Adrenal gland (tissue), 12 donors: ENCODE data around the gene NR2F1-AS1. TPM values are rescaled to one million over a fixed set of nuclear protein-coding genes. Genes with fewer than 3 reads are reported as not detected.
A peak's percentile ranks its signal among the peaks of the same experiment; 100 is the strongest.

Experiments used
- DNase-seq, 7 donors: peaks; one replicate each; pipeline ENCODE4 v3.0.0-alpha.2; 2019 to 2020
- H3K27ac ChIP-seq, 5 donors: fragments of 200-600 bp; sonication (generic) in 4 of 5; 1 replicate in 3 of 5; 2 replicates in 2 of 5; pipeline versions ENCODE4 v1.5.1 to v1.8.0; 2016 to 2020; ENCODE audit warnings: mild to moderate bottlenecking in 1 of 5
- H3K27me3 ChIP-seq: fragments of 200-600 bp; 2 replicates; pipeline ENCODE4 v1.8.0; 2021
- H3K36me3 ChIP-seq, 2 donors: fragments of 200-600 bp; replicated peaks in 1 of 2; 1 replicate in 1 of 2; 2 replicates in 1 of 2; pipeline versions ENCODE4 v1.5.1 to v1.8.0; 2018 to 2022
- H3K4me1 ChIP-seq, 2 donors: fragments of 200-600 bp; replicated peaks in 1 of 2; 1 replicate in 1 of 2; 2 replicates in 1 of 2; pipeline versions ENCODE4 v1.5.1 to v1.8.0; 2018 to 2021
- H3K4me3 ChIP-seq, 4 donors: fragments of 200-600 bp; sonication (generic) in 3 of 4; one replicate each; pipeline ENCODE4 v1.5.1; 2016 to 2018
- H3K9me3 ChIP-seq, 3 donors: fragments of 200-600 bp; sonication (generic) in 1 of 3; replicated peaks in 1 of 3; 1 replicate in 2 of 3; 2 replicates in 1 of 3; pipeline versions ENCODE4 v1.5.1 to v1.8.0; 2016 to 2021
- POLR2A ChIP-seq, 2 donors: fragments of 450-650 bp; IDR thresholded peaks; one replicate each; pipeline ENCODE4 v1.6.1; 2017; ENCODE audit warnings: antibody characterized with exemption in 2 of 2, mild to moderate bottlenecking in 2 of 2, moderate library complexity in 1 of 2
- WGBS, 4 donors: extraction: QIAGEN DNeasy Blood & Tissue Kit in 2 of 4; methylation state at CpG; one replicate each; pipeline versions ENCODE4 v1.1.5 to v1.1.7; 2013 to 2017; 5-methylcytosine and 5-hydroxymethylcytosine counted together
- intact Hi-C, 2 donors: fragments of 100-400 bp; cut with DNase I; formaldehyde crosslinking; loops; one replicate each; pipeline versions ENCODE4 v1.14.1 to v1.15.0; 2022 to 2023
- polyA plus RNA-seq, 3 donors: library from polyadenylated mRNA; stranded (reverse); fragments of 200-250 nt in 2 of 3; fragments of 350-450 nt in 1 of 3; fragmentation: Illumina TruSeq in 1 of 3; extraction: RNeasy Lipid Tissue Mini Kit (QIAGEN cat#74804) in 1 of 3; gene quantifications; one replicate each; pipeline ENCODE4 v1.2.3, GENCODE V29; 2013 to 2014
- total RNA-seq, 9 donors: library from RNA; depleted of rRNA in 4 of 9; stranded (reverse); fragments of >200 nt in 4 of 9; fragments of 120-200 nt in 1 of 9; fragmentation: NEBNext Ultra II Directional in 1 of 9; extraction: Animal tissue kit (Norgen Biotek cat#: 25700) in 1 of 9; gene quantifications; one replicate each; pipeline versions ENCODE4 v1.1.0 to v1.2.4, GENCODE V29; 2013 to 2023
- TF ChIP-seq, protein P1 (sequence below), 6 experiments: fragments of 450-650 bp in 4 of 6; fragments of 200-600 bp in 2 of 6; sonication (generic) in 1 of 6; IDR thresholded peaks; 1 replicate in 5 of 6; 2 replicates in 1 of 6; pipeline versions ENCODE4 v1.5.1 to v1.8.0; 2016 to 2021; ENCODE audit warnings: antibody characterized with exemption in 6 of 6, mild to moderate bottlenecking in 2 of 6, moderate library complexity in 1 of 6
- donor health status: healthy with polysubstance abuse.
- donor health status: Bipolar disorder and iron deficiency.
- donor health status: DM: yes; HTN: yes; CAD: no.
- donor health status: DM: no; HTN: no; CAD: no.
- donor health status: DM: no; HTN: no; CAD: no.
- donor health status: DM: yes; HTN: yes; CAD: no.

Gene NR2F1-AS1
- total and polyA plus RNA-seq, 12 donors = 13.2 to 107 (median 29.1) TPM

DNA sequence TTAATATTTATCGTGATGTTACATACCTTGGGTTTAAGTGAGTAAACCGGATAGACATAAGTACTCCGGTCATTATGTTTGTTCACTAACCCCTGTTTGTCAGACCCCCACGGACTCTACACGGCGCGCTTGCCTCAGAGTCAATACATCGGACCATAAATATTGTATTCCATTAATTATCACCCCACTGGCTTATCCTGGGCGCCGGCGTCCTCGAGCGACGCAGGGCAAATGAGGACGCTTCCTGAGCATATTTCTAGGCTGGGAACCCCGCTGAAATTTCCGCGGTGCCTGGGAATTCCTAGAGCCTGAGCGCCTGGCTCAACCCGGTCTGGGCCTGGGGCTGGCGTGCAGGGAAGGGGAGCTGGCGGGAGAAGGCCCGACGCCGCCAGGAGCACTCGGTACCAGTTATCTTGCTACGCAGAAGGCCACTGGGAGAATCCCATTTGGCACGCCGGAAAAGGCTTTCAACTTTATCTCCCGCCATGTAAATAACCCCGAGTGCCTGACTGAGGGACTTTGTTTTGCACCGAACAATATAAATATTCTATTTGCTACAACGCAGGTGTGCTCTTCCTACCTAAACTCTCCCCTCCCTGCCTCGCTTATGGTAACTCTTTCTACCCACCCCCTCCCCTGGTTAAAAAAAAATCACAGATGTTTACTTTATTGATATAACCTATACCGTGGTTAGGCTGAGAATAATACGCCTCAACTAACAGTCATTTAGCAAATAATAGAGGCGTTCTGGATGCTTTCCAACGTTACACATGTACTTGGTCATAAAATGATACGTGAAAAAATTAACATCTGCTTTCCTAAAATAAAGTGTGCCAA is 21.4 kb upstream of the NR2F1-AS1 start:
- Histone ChIP-seq H3K36me3 (no peaks in the 10 kb centered on the region), H3K4me1 (peaks cover 0 to 3% of the 10 kb centered on the region in 2 donors), H3K4me3 (peak overlapping the region in 1 of 4 donors; percentile 40), H3K27me3 (peaks cover 14% of the 10 kb centered on the region), H3K27ac (peak overlapping the region in 4 of 5 donors; percentile 25 to 88 (median 54)), H3K9me3 (no peaks in the 10 kb centered on the region)
- TF ChIP-seq POLR2A (IDR thresholded peaks at IDR 0.05) = no peak
- WGBS, 4 donors = 53 to 70% (median 62%) methylated on average over 33 to 39 of the region's 39 CpGs
- no peak for DNase-seq
- intact Hi-C loops = no loop called here

DNA sequence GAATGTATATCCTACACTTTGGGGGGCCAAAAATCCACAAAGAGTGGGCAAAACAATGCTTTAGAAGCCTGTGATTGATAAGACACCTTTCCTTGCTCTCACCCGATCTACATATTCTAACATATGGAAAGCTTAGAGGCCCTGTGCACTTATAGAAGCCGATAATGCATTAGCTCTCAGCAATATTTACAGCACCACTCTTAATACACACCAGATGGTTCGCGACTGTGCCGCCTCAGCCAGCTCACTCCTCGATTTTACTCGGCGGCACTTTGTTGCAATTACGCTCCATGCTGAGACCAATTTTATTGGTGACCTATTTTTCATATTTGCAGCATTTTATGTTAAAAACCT is 20.8 kb upstream of the NR2F1-AS1 start:
- H3K9me3 ChIP-seq = no peaks in the 10 kb centered on the region
- TF ChIP-seq, protein P1, sequence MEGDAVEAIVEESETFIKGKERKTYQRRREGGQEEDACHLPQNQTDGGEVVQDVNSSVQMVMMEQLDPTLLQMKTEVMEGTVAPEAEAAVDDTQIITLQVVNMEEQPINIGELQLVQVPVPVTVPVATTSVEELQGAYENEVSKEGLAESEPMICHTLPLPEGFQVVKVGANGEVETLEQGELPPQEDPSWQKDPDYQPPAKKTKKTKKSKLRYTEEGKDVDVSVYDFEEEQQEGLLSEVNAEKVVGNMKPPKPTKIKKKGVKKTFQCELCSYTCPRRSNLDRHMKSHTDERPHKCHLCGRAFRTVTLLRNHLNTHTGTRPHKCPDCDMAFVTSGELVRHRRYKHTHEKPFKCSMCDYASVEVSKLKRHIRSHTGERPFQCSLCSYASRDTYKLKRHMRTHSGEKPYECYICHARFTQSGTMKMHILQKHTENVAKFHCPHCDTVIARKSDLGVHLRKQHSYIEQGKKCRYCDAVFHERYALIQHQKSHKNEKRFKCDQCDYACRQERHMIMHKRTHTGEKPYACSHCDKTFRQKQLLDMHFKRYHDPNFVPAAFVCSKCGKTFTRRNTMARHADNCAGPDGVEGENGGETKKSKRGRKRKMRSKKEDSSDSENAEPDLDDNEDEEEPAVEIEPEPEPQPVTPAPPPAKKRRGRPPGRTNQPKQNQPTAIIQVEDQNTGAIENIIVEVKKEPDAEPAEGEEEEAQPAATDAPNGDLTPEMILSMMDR (IDR thresholded peaks at IDR 0.05) = no peak
- TF ChIP-seq POLR2A (IDR thresholded peaks at IDR 0.05) = no peak
- peak overlapping the region in 3 of 5 donors; percentile 25 to 88 (median 73) for H3K27ac ChIP-seq
- peaks cover 0 to 3% of the 10 kb centered on the region in 2 donors for H3K4me1 ChIP-seq
- intact Hi-C loops = no loop called here
- peak overlapping the region in 1 of 4 donors; percentile 40 for H3K4me3 ChIP-seq
- WGBS, 4 donors = 54 to 68% (median 57%) methylated on average over 9 of the region's 9 CpGs
- no peaks in the 10 kb centered on the region for H3K36me3 ChIP-seq
- peaks cover 13% of the 10 kb centered on the region for H3K27me3 ChIP-seq
- no peak for DNase-seq

DNA sequence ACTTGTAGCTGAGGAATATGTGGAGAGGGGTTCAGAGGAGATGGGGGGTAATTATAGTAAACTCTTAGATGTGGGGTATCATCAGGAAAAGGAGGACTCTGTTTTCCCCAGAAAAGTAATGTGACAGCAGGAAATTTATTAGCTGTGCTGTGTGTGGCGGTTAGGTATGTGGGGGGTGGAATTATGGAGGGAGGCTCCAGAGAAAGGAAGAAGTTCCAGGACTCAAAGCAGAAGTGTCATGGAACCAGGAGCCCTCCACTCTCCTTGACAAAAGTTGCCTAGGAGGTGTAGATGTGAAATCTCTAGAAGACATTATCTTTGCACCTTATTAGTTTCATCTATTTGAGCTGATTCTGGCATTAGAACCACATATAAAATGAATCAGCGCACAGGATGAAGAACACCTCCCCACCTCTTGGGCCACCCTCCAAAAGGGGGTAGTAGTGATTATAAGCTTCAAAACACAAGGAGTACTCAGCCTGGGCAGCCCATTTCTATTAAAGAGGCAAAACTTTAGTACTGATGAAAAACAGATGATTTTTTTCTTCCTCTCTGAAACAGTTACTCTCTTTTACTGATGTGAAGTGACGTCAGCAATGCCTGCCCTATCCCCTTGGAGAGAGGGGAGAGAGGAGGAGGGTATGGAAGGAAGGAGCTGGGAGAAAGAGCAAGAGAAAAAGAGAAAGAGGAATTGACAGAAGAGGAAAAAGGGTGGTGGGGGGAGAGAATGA is 20.2 kb upstream of the NR2F1-AS1 start:
- no peak for DNase-seq
- peak overlapping the region in 3 of 5 donors; percentile 25 to 88 (median 73) for H3K27ac ChIP-seq

DNA sequence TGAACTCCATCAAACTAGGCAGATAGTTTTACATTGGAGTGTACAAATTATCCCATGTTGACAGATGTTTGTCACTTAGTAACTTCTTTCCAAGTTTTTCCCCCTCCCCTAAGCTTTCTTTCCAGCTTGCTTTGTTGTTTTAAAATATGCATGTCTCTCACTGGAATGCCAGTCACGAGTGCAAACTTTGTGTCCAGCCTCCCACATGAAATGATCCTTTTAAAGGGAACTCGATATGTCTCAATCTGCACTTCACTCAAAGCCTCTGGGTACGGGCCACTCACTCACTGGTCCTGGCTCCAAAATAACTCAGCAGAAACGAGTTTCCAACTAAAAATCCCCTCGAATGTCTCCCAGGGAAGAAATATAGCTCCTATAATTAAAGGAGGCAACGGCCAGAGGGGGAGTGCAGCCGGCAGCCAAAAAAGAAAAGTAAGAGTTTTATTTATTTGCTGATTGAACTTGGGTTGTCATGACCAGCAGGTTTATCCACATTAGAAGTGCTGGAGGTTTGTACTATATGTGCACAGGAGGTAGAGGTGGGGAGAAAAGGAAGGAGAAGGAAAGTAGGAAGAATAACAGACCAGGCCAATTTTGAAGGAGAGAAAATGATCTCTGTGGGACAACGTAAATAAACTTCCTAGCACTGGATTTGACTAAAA is 19.5 kb upstream of the NR2F1-AS1 start:
- Histone ChIP-seq H3K9me3 (no peaks in the 10 kb centered on the region), H3K27me3 (peaks cover 6% of the 10 kb centered on the region), H3K27ac (peak overlapping the region in 2 of 5 donors; percentile 73 to 88), H3K36me3 (no peaks in the 10 kb centered on the region), H3K4me1 (peaks cover 0 to 3% of the 10 kb centered on the region in 2 donors), H3K4me3 (peak overlapping the region in 1 of 4 donors; percentile 40)
- intact Hi-C loops = no loop called here
- 51 to 60% (median 56%) methylated on average over 8 of the region's 8 CpGs for WGBS, 4 donors
- TF ChIP-seq, protein P1 (IDR thresholded peaks at IDR 0.05) = no peak
- no peak for TF ChIP-seq POLR2A (IDR thresholded peaks at IDR 0.05)
- DNase-seq = peak in 1 of 7 donors; percentile 50

More for the DNA sequence above, 20.2 kb upstream of the NR2F1-AS1 start:
- H3K4me3 ChIP-seq = peak overlapping the region in 1 of 4 donors; percentile 40
- H3K36me3 ChIP-seq = no peaks in the 10 kb centered on the region
- peaks cover 8% of the 10 kb centered on the region for H3K27me3 ChIP-seq
- no peaks in the 10 kb centered on the region for H3K9me3 ChIP-seq
- WGBS, 4 donors = 57 to 68% (median 64%) methylated on average over 3 of the region's 3 CpGs
- peaks cover 0 to 3% of the 10 kb centered on the region in 2 donors for H3K4me1 ChIP-seq
- TF ChIP-seq, protein P1 (IDR thresholded peaks at IDR 0.05) = no peak
- no peak for TF ChIP-seq POLR2A (IDR thresholded peaks at IDR 0.05)
- intact Hi-C loops = no loop called here
